ENCODE data around the gene SLC22A31.
"Not testable (repeated sequence)": the region's sequence is repeated elsewhere in the genome, so short reads cannot be mapped to it uniquely, and the experiment has no call there.

SLC22A31 gene

DNA sequence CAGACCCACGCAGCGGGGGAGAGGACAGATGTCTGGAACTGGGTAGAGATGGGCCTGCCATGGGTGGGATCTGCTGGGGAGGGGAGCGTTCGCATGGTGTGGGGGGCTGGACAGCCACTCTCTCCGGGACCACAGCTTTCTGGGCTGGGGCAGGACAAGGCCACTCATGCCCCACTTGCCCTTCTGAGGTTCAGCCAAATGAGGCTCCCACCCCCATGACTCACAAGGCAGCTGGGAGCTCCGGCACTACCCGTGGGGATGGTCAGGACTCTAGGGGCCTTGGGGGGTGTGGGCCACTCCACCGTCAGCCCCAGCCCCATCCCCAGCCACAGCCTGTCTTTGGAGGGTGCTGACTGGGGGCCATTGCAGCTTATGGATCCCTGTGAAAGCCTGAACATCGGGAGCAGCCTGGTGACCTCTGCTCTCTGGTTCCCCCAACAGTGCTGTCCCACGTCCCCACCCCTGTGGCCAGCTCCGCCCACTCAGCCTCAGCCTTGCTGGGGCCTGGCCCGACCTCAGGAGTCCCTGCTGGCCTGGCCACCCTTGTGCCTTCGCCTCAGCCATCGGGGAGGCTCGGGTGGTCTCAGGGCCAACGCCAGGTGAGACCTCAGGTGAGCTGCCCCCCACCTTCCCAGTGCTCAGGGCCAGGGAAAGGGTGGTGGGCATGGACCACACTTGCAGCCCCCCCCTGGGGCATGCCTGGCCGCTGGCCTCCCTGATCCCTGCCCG lies 33.5 kb downstream of the SLC22A31 start:
- TF ChIP-seq, protein P1, sequence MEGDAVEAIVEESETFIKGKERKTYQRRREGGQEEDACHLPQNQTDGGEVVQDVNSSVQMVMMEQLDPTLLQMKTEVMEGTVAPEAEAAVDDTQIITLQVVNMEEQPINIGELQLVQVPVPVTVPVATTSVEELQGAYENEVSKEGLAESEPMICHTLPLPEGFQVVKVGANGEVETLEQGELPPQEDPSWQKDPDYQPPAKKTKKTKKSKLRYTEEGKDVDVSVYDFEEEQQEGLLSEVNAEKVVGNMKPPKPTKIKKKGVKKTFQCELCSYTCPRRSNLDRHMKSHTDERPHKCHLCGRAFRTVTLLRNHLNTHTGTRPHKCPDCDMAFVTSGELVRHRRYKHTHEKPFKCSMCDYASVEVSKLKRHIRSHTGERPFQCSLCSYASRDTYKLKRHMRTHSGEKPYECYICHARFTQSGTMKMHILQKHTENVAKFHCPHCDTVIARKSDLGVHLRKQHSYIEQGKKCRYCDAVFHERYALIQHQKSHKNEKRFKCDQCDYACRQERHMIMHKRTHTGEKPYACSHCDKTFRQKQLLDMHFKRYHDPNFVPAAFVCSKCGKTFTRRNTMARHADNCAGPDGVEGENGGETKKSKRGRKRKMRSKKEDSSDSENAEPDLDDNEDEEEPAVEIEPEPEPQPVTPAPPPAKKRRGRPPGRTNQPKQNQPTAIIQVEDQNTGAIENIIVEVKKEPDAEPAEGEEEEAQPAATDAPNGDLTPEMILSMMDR (conservative IDR thresholded peaks at IDR 0.05; ENCODE audit: low read depth, low read length), result no peak
- no peak overlapping the region for H3K4me3 ChIP-seq (ENCODE audit: low read depth, low read length)
- no peak for DNase-seq (ENCODE audit: low read depth)

DNA sequence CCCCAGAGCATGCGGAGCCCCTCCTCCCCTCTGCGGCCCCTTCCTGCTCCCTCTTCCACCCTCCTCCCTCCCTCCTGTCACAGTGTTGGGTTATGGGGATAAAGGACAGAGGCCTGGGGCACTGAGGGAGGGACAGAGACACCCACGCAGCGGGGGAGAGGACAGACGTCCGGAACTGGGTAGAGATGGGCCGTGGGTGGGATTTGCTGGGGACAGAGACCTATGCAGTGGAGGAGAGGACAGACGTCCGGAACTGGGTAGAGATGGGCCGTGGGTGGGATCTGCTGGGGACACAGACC lies 34.7 kb downstream of the SLC22A31 start:
- DNase-seq (ENCODE audit: low read depth); H3K4me3 ChIP-seq (ENCODE audit: low read depth, low read length): not testable (repeated sequence)

DNA sequence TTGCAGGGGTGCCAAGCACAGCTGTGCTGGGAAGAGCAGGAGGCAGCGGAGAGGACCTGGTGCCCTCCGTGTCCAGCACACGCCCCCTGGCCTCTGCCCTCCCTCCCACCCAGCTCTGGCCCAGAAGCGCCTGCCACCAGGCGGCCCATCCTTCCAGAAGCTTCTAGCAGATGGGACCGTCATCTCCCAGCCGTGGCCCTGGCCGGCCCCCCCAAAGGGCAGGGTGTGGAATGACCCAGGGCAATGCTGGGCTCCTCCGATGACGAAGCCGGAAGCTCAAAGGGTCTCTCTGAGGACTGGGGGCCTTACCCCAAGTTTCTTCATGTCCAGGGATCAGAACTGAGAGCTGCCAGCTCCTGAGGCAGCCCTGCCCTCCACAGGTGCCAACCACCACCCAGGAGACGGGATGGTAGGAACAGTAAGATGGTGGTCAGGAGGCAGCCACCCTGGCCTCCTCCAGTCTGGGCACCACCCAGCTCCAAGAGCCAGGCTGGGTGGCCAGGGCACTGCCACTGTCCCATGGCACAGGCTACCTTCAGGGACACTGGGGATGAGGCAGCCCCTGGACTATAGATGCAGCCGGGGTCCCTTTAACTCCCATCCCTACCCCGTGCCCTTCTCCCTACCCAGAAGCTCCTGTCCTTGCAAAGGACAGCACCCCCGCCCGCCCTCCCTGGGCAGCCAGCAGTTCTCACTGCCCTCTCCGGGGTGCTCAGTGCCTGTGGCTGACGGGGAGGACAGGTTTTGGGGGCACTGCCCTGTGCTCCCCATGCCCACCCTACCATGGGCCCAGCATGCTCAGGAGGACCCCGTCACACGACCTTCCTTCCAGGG lies 35.3 kb downstream of the SLC22A31 start:
- TF ChIP-seq, protein P1 (conservative IDR thresholded peaks at IDR 0.05; ENCODE audit: low read depth, low read length), result no peak

DNA sequence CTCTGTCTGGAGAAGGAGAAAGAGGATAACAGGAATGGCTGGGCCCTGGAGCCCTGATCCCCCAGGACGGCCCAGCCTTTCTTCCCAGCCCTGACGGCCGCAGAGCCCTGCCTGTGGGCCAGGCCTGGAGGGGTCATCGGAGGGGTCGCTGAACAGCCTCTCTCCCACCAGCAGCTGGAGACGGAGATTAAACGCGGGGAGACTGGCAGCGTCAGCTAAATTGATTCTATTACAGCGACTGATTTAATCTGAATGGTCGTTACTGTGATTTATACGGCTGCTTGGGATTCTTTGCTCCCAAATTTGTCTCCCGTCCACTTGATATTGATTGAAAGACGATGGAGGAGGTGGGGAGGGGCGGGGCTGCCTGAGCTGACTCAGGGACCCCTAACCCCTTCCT lies 35.9 kb downstream of the SLC22A31 start:
- TF ChIP-seq, protein P1 (conservative IDR thresholded peaks at IDR 0.05; ENCODE audit: low read depth, low read length), result no peak
- H3K4me3 ChIP-seq (ENCODE audit: low read depth, low read length), result no peak overlapping the region
- DNase-seq (ENCODE audit: low read depth), result no peak

More for the DNA sequence above, 35.3 kb downstream of the SLC22A31 start:
- no peak for DNase-seq (ENCODE audit: low read depth)
- no peak overlapping the region for H3K4me3 ChIP-seq (ENCODE audit: low read depth, low read length)

DNA sequence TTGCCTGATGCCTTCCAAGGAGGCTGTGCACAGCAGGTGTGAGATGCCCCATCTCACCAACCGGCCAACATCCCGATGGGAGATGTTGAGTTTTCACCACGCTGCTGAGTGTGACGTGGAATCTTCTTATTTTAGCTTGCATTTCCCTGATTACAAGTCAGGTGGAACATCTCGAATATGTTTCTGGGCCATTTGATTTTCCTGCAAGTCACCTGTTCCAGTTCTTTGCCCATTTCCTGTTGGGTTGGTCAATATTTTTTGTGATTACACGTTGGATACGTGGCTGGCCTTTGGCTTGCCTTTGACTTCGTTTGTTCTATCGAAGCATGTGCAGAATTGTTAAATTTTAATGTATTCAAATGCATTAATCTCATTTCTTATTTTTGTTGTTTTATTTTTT lies 37.0 kb downstream of the SLC22A31 start:
- TF ChIP-seq, protein P1 (conservative IDR thresholded peaks at IDR 0.05; ENCODE audit: low read depth, low read length), result no peak
- DNase-seq (ENCODE audit: low read depth), result no peak
- H3K4me3 ChIP-seq (ENCODE audit: low read depth, low read length), result no peak overlapping the region

DNA sequence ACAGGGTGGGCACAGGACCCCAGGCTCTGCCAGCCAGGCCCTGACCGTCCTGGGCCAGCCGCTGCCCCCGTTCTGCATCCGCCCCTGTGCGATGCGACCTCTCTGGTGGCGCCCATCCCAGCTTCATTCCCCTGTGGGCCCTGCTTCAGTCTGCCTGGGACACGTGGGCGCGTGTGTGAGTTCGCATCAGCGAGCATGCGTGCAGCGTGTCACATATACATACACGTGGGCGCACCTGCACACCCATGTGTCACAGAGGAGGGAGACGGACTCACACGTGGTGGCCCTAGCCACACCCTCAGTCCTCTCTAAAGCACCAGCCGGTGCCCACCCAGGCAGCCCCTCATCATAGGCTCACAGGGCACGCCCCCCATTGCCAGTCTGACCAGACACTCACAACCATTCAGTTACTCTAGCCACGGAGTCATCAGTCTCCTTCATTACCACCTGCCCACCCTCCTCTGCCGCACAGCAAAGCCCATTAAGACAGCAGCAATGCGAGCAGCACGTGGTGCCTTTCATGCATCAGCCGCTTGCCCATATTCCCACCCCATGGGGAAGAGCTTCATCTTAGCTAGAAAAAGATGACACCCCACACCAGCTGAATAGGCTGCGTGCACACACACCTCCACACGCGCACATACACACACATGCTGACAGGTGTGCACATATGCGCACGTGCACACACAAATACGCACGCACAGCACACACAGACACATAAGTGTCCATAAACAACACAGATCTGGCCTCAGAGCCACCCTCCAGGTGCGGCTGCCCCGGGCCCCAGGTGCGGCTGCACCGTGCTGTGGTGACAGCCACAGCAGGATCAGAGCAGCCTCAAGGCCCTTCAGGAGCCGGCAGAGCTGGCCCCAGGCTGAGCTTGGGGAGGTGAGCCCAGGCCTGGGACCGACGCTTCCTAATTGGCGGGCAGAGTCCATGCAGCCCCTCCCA lies 38.3 kb downstream of the SLC22A31 start:
- DNase-seq (ENCODE audit: low read depth), result no peak
- no peak overlapping the region for H3K4me3 ChIP-seq (ENCODE audit: low read depth, low read length)

More for the DNA sequence above, 38.3 kb downstream of the SLC22A31 start:
- TF ChIP-seq, protein P1 (conservative IDR thresholded peaks at IDR 0.05; ENCODE audit: low read depth, low read length), result no peak
